Effector CD4-positive, alpha-beta T cell (primary cell): Measurements from ENCODE around the gene RHOH.
"Not testable (repeated sequence)": the region's sequence is repeated elsewhere in the genome, so short reads cannot be mapped to it uniquely, and the experiment has no call there.

Experiments
- DNase-seq: peaks from one replicate; pipeline ENCODE4 v3.0.0-alpha.2; 2020
- total RNA-seq: gene quantifications from one replicate; lab custom pipeline; 2026; lab: John Stamatoyannopoulos, UW

RHOH gene, protein sequence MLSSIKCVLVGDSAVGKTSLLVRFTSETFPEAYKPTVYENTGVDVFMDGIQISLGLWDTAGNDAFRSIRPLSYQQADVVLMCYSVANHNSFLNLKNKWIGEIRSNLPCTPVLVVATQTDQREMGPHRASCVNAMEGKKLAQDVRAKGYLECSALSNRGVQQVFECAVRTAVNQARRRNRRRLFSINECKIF
- total RNA-seq: 526 reads per million, percentile 98 among the genes with 10 or more reads in this experiment

GRCh38 chr4:40196724-40197281 lies at the start of gene RHOH:
Gene RHOH (plus strand): TSS chr4:40197031. CDS start chr4:40243387, 46,356 bp downstream.
- peak; percentile 72 for DNase-seq

DNA sequence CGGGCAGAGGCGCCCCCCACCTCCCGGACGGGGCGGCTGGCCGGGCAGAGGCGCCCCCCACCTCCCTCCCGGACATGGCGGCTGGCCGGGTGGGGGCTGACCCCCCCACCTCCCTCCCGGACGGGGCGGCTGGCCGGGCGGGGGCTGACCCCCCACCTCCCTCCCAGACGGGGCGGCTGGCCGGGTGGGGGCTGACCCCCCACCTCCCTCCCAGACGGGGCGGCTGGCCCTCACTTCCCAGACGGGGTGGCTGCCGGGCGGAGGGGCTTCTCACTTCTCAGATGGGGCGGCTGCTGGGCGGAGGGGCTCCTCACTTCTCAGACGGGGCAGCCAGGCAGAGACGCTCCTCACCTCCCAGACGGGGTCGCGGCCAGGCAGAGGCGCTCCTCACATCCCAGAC lies 49.3 kb upstream of the RHOH start:
- not testable (repeated sequence) for DNase-seq

DNA sequence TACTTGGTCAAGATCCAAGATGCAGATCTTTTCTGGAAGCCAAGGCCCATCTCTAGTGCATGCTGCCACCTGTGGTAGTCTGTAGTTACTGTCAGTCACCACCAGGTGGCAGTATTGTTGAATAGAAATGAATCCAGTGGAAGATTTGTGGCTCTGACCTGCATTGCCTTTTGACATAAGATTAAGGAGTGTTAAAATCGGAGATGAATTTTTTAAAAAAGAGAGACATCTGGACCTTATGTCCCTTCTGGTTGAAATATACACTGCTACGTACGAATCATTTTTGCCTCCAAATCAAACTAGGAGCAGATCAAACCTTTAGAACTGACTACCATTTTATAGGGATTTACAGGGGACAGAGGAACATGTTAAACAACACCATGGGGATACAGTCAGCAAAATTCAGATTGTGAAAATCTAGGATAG lies 46.9 kb upstream of the RHOH start:
- peak; percentile 71 for DNase-seq

DNA sequence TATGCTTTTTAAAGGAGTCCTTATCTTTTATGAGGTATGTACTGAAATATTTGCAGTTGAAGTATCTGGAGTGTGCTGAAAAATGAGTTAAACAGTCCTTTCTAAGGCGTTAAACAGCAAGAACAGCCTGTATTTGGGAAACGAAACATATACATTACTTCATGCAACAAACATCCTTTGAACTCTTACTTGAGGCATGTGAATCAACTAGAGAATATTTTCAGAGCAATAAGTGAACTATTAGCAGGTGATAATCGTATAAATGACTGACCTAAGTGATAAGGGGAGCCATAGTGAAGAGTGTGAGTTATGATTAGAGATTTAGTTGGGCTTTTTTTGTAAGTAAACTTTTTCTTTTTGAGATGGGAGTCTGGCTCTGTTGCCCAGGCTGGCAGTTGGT lies 45.9 kb upstream of the RHOH start:
- no peak for DNase-seq

- DNase-seq: peak; percentile 10
Observed at GRCh38 chr4:40152637-40153036, 44.2 kb upstream of the RHOH start.

- DNase-seq: no peak
Observed at GRCh38 chr4:40157436-40157835, 39.4 kb upstream of the RHOH start.

- no peak for DNase-seq
Observed at GRCh38 chr4:40160258-40160657, 36.6 kb upstream of the RHOH start.

- no peak for DNase-seq
Observed at GRCh38 chr4:40164459-40164858, 32.4 kb upstream of the RHOH start.

DNA sequence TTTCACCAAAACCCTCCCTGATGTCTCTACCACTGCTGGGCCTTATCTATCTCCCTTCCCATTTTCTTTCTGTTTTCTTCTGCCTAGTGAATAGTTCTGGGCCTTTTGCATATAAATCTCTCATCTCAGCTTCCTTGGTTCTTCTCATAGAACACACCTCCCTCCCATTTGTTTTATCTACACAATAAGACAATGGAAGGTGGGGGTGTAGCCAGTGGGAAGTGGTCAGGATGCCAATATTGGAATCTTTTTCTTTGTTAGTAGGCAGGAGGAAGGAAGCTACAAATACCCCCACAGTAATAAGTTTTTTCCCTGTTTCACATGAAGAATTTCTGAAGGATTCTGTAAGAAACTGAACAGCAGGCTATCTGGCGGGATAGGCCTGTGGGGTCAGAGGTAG lies 30.9 kb upstream of the RHOH start:
- no peak for DNase-seq

DNA sequence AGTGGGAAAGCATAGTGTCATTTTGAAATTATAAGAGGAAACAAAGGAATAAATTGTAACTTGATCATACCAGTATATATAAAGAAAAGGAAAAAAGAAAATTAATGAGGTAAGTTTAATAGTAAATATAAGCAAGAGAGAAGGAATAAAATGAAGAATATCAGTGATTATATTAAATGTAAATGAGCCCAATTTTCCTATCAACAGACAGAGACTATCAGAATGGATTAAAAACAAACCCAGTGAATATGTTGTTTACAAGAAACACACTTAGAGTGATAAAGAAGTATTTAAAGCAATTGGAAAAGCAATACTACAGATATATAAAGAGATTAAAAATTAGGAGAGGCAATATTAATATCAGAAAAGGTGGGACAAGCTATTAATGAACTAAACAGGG lies 28.8 kb upstream of the RHOH start:
- DNase-seq: no peak

GRCh38 chr4:40170588-40170987 lies 26.2 kb upstream of the RHOH start:
- DNase-seq: no peak

DNA sequence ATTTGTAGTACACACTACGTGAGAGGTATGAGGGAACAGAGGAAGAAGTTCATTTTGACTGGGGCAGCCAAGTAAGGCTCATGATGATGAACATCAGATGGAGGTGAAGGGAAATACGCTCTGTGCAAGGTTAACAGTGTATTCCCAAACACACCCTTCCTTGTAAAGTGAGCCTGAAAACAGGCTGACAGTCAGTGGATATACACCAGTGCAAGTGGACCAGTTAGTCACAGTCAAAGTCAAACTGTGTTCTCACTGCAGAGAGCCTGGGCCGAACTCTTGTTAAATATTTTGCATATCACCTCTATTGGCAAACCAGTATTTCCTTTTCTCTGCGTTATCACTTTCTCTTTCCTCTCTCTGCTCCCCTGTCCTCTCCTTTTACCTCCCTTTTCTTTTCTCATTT lies 23.4 kb upstream of the RHOH start:
- no peak for DNase-seq

DNA sequence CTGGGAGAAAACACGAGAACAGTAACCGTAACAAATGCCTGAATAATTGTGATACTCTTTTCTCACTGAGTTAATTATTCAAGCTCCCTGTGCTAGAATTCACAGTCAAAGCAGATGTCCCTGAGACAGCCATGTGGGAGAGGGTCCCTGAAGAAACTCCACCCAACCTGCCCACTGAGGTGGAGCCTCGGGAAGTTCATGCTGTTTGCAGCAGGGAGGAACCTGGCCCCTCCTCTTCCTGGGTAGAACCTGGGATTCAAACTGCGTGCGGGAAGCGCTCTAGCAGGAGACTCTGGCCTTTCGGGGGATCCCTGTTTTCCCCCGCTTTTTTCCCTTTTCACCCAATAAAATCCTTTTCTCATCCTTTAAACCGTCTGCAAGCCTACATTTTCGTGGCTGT lies 20.2 kb upstream of the RHOH start:
- no peak for DNase-seq

- no peak for DNase-seq
Observed at GRCh38 chr4:40177591-40177990, 19.2 kb upstream of the RHOH start.

DNA sequence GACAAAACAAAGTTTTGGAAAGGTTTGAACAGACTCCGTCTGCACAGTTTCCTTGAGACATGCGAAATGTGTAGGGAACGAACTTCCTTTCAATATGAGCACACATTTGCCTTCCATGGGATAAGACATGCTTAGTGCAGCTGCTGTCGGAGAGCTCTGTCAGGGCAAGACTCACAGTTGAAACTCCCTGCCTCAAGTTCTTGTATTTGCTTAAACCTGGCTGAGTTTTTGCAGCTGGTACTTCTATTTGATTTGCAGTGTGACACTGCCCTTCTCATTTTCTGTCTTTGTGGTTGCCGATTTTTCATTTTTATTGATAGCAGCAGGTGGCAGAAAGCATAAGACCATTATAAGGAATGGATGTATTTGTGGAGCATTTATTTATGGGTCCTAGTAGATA lies 18.2 kb upstream of the RHOH start:
- no peak for DNase-seq

DNA sequence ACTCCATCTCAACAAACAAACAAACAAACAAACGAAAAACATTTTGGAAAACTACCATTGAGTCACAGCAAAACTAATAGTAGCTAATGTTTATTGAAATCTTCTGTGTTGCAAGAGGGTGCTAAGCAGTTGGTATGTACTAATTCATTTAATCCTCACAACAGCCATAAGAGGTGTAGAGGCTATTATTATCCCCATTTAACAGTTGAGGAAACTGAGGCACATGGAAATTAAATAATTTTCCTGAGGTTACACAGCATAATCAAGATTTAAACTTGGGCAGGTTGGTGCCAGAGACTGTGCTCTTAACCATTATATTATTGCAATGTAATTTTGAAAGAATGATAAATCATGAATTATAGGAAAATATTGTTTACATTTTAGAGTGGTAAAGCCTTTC lies 17.5 kb upstream of the RHOH start:
- DNase-seq: no peak

DNA sequence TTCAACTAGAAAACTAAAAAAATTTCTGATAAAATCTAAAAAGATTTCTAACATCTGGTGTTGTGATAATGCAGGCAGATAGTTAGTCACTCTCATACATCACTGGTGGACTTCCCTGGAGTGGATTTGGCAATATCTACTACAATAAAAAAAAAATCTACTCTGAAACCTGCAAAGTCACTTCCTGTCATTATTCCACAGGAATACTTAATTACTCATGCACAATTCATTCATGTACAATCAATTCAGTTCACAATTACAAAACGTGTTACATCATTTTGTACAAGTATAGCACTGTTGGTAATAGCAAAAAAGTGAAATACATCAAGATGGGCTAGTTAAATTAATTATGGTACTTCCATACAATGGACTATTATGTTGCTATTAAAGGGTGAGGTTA lies 16.5 kb upstream of the RHOH start:
- DNase-seq: no peak

- DNase-seq: no peak
Observed at GRCh38 chr4:40182001-40182400, 14.8 kb upstream of the RHOH start.

DNA sequence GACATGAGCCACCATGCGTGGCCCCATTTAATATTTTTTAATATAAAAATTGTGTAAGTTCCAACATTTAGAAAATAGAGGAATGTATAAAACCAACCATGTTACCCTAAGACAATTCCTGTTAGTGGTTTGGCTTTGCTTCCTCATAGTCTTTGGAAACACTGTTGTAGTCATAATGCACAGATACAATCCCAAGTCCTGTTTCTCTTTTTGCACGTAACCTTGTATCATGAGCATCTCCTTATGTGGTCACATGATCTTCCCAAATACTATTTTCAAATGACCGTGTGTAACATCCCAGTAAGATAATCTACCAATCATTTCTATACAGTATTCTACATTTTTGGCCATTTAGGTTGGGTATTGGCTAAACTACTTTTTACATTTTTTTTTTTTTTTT lies 13.9 kb upstream of the RHOH start:
- no peak for DNase-seq

DNA sequence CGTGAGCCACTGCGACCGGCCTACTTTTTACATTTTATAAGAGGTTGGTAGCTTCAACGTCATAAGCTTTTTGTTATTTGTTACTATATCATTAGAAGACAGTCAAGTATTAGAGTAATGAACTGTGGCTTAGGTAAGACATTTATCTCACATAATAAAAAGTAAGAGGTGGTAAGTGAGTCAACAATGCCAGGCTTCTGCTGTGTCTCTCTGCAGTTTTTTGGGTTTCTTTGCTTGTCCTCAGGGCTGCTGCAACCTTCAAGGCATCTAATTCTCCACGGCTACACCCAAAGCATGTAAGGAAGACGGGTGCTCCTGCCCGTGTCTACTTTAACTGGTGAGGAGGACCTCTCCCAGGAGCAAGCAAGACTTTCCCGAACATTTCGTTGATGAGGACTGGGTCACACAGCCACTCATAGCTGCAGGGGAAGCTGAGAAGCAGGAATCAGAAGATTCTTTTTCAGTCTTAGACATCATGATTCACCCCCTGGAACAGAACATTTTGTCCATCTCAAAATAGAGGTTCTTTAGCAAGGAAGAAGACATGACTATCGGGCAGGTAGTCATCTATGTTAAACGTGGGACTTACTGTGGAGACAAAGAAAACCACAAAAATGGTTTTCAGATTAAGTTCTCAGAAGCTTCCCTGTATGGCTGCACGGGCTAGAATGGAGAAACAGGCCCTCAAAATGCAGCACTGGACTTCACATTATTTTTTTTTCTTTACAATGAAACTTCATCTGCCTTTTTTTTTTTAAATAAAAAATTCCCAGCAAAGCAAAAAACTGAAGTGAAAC lies 13.0 kb upstream of the RHOH start:
- DNase-seq: no peak

DNA sequence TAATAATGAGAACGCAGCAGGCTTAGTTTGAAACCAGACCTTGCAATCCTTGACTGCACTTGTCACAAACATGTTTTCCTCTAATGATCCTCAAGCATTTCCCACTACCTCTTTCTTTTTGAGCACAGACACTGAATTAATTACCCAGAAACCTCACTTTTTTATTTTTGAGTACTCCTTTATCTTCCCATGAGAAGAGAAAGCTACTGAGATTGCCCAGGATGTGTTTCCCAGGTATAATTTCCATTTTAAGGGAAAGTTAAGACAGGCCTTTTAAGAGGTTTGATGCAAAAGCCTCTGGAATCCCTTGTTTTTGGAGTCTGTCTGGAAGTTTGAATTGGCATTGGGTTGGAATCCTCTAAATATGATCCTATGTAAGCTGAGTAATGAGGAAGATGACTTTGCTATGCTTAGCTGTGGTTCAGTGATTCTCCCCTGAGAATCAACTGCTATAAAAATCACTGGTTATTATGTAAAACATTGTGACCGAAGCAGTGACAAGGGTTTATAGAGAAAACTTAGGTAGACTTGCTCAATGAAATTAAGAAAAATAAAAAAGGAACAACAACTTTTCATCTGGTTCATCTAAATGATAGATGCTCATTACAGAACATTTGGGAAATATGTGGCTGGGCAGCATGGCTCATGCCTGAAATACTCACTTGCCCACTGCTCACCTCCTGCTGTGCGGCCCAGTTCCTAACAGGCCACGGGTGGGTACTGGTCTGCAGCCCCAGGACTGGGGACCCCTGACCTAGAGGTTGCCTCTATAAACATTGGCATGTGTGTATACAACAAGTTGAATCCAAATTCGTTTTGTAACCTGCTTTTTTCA lies 10.8 kb upstream of the RHOH start:
- no peak for DNase-seq

- no peak for DNase-seq
Observed at GRCh38 chr4:40186665-40187014, 10.2 kb upstream of the RHOH start.

GRCh38 chr4:40187386-40187906 lies 9.4 kb upstream of the RHOH start:
- no peak for DNase-seq
